ENCODE measurements around the gene ACTL10.

Gene ACTL10

DNA sequence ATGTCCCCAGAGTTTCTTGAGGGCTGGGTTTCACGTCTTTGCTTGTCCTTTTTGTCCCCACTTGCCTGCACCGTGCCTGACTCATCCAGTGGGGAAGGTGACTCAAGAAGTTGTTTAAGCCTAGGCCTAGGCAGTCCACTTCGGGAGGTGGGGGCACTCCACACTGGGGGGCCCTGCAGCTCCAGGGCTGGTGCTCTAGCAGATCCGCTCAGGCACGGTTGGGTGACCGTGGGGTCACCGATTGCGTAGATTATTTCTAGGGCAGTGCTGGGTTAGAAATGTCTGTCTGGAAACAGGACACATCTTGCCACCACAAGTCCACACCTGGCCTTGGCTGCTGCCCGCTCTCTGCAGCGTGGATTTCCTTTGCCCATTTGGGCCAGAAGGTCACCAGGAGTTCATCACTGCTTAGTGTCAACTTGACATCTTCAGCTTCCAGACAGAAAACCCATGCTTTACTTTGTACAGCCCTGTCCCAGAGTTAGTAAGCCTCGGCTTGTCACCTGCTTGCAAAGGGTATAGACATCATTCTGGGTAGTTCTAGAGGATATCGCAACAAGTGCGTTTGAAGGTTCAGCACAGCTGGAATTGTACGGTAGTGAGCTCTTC is 18.2 kb upstream of the ACTL10 start:
- no peaks in the 10 kb centered on the region for H4K20me1 ChIP-seq (ENCODE audit: insufficient read depth, low read length, poor library complexity, severe bottlenecking)
- TF ChIP-seq EZH2phosphoT487 (IDR thresholded peaks at IDR 0.05; ENCODE audit: borderline replicate concordance) (no peak), CTCF (conservative IDR thresholded peaks at IDR 0.05; ENCODE audit: low read length) (no peak)
- no peak overlapping the region for H3K4me2 ChIP-seq (ENCODE audit: low read depth, low read length, poor library complexity, severe bottlenecking)
- no peak overlapping the region for H2AFZ ChIP-seq (ENCODE audit: low read length)
- H3K9ac ChIP-seq (ENCODE audit: low read depth, low read length, poor library complexity, severe bottlenecking), result no peak overlapping the region
- H3K9me2 ChIP-seq (replicated peaks; ENCODE audit: low read depth, low read length), result no peaks in the 10 kb centered on the region
- H3K36me3 ChIP-seq (ENCODE audit: insufficient read depth, low read length), result peaks cover 17% of the 10 kb centered on the region; the same call in 1 of the 2 replicates
- H3K9me3 ChIP-seq (ENCODE audit: insufficient read depth, low read depth, low read length), result no peaks in the 10 kb centered on the region
- peaks cover 14% of the 10 kb centered on the region for H3K4me1 ChIP-seq (ENCODE audit: insufficient read depth, low read length, poor library complexity, severe bottlenecking)
- no peaks in the 10 kb centered on the region for H3K27me3 ChIP-seq (ENCODE audit: insufficient read depth, low read length, poor library complexity, severe bottlenecking)
- no peaks in the 10 kb centered on the region for H3K79me2 ChIP-seq (ENCODE audit: insufficient read depth, low read length)
- H3F3A ChIP-seq (ENCODE audit: low read depth), result no peaks in the 10 kb centered on the region
- H3K4me3 ChIP-seq (ENCODE audit: low read length, poor library complexity, severe bottlenecking), result no peak overlapping the region

DNA sequence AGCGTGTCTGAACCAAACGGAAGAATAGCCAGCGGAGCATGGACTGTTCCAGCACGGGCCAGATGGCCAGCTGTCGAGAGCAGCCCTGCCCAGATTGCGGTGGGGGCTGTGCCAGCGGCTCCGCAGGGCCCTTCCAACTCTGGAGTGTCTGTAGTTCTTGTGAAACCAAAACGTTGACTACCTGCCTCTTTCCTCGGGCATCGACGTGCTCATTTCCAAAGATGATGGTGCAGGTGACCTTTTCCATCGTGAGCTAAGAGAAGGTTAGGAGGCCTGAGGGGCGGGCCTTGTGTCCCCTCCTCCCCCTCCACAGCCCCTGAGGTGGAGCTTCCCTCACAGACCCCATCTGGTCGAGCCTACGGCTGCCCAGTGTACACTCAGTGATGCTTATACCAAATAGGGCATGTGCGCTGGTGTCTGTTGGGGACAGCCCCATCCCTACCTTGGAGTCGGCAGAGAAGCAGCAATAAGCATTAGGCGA is 17.5 kb upstream of the ACTL10 start:
- Histone ChIP-seq H3K4me2 (ENCODE audit: low read depth, low read length, poor library complexity, severe bottlenecking) (no peak overlapping the region), H4K20me1 (ENCODE audit: insufficient read depth, low read length, poor library complexity, severe bottlenecking) (no peaks in the 10 kb centered on the region), H3K9ac (ENCODE audit: low read depth, low read length, poor library complexity, severe bottlenecking) (no peak overlapping the region), H3K4me1 (ENCODE audit: insufficient read depth, low read length, poor library complexity, severe bottlenecking) (peaks cover 13% of the 10 kb centered on the region), H3K27me3 (ENCODE audit: insufficient read depth, low read length, poor library complexity, severe bottlenecking) (no peaks in the 10 kb centered on the region), H3K36me3 (ENCODE audit: insufficient read depth, low read length) (peaks cover 16% of the 10 kb centered on the region; the same call in 1 of the 2 replicates), H2AFZ (ENCODE audit: low read length) (no peak overlapping the region), H3K79me2 (ENCODE audit: insufficient read depth, low read length) (no peaks in the 10 kb centered on the region), H3K9me2 (replicated peaks; ENCODE audit: low read depth, low read length) (no peaks in the 10 kb centered on the region), H3K4me3 (ENCODE audit: low read length, poor library complexity, severe bottlenecking) (no peak overlapping the region), H3K9me3 (ENCODE audit: insufficient read depth, low read depth, low read length) (no peaks in the 10 kb centered on the region), H3F3A (ENCODE audit: low read depth) (no peaks in the 10 kb centered on the region)
- no peak for TF ChIP-seq EZH2phosphoT487 (IDR thresholded peaks at IDR 0.05; ENCODE audit: borderline replicate concordance)
- no peak for TF ChIP-seq CTCF (conservative IDR thresholded peaks at IDR 0.05; ENCODE audit: low read length)

GRCh38 chr20:33650111-33650752 is 16.5 kb upstream of the ACTL10 start:
- TF ChIP-seq CTCF (conservative IDR thresholded peaks at IDR 0.05; ENCODE audit: low read length), result no peak
- TF ChIP-seq EZH2phosphoT487 (IDR thresholded peaks at IDR 0.05; ENCODE audit: borderline replicate concordance), result no peak
- no peak overlapping the region for H2AFZ ChIP-seq (ENCODE audit: low read length)
- peaks cover 7% of the 10 kb centered on the region; the same call in 1 of the 2 replicates for H3K36me3 ChIP-seq (ENCODE audit: insufficient read depth, low read length)
- H3K27me3 ChIP-seq (ENCODE audit: insufficient read depth, low read length, poor library complexity, severe bottlenecking), result no peaks in the 10 kb centered on the region
- no peaks in the 10 kb centered on the region for H3F3A ChIP-seq (ENCODE audit: low read depth)
- no peaks in the 10 kb centered on the region for H4K20me1 ChIP-seq (ENCODE audit: insufficient read depth, low read length, poor library complexity, severe bottlenecking)
- H3K4me2 ChIP-seq (ENCODE audit: low read depth, low read length, poor library complexity, severe bottlenecking), result no peak overlapping the region
- peaks cover 6% of the 10 kb centered on the region for H3K4me1 ChIP-seq (ENCODE audit: insufficient read depth, low read length, poor library complexity, severe bottlenecking)
- no peaks in the 10 kb centered on the region for H3K9me3 ChIP-seq (ENCODE audit: insufficient read depth, low read depth, low read length)
- no peaks in the 10 kb centered on the region for H3K79me2 ChIP-seq (ENCODE audit: insufficient read depth, low read length)
- H3K9me2 ChIP-seq (replicated peaks; ENCODE audit: low read depth, low read length), result no peaks in the 10 kb centered on the region
- no peak overlapping the region for H3K4me3 ChIP-seq (ENCODE audit: low read length, poor library complexity, severe bottlenecking)
- H3K9ac ChIP-seq (ENCODE audit: low read depth, low read length, poor library complexity, severe bottlenecking), result no peak overlapping the region
